Psoas muscle (tissue), 8 donors: ENCODE results near the gene PAPPA. TPM values are rescaled to one million over a fixed set of nuclear protein-coding genes. Genes with fewer than 3 reads are reported as not detected.

Experiments used
- ATAC-seq, 4 donors: fragments of 200-7000 bp; cut with Tn5 transposase; one replicate each; pipeline ENCODE4 v1.9.1; 2020; ENCODE audit warnings: moderate library complexity in 3 of 4, mild to moderate bottlenecking in 2 of 4
- DNase-seq, 2 donors: peaks; one replicate each; pipeline ENCODE4 v3.0.0-alpha.2; 2020
- H3K27ac ChIP-seq: fragments of 200-600 bp; one replicate; pipeline ENCODE4 v1.8.0; 2022
- H3K27me3 ChIP-seq, 3 donors: fragments of 200-600 bp in 1 of 3; one replicate each; pipeline versions ENCODE4 v1.6.1 to v1.8.0; 2013 to 2022; ENCODE audit warnings: low read length in 2 of 3, mild to moderate bottlenecking in 2 of 3, moderate library complexity in 1 of 3; ENCODE audit not compliant: insufficient read depth in 3 of 3
- H3K36me3 ChIP-seq, 2 donors: fragments of 200-600 bp in 1 of 2; one replicate each; pipeline versions ENCODE4 v1.6.1 to v1.8.0; 2013 to 2022; ENCODE audit warnings: low read depth in 1 of 2, mild to moderate bottlenecking in 1 of 2, moderate library complexity in 1 of 2; ENCODE audit not compliant: insufficient read depth in 1 of 2
- H3K4me1 ChIP-seq: fragments of 200-600 bp; one replicate; pipeline ENCODE4 v1.8.0; 2022
- H3K4me3 ChIP-seq: fragments of 200-600 bp; one replicate; pipeline ENCODE4 v1.8.0; 2022; ENCODE audit warnings: mild to moderate bottlenecking
- H3K9me3 ChIP-seq: fragments of 200-600 bp; one replicate; pipeline ENCODE4 v1.8.0; 2022
- WGBS, 3 donors: extraction: QIAGEN DNeasy Blood & Tissue Kit; methylation state at CpG; one replicate each; pipeline versions ENCODE4 v1.1.6 to v1.1.7; 2013; 5-methylcytosine and 5-hydroxymethylcytosine counted together
- intact Hi-C, 2 donors: fragments of 100-400 bp; cut with DNase I; formaldehyde crosslinking; loops; one replicate each; pipeline versions ENCODE4 v1.11.0 to v1.14.2; 2022
- polyA plus RNA-seq, 3 donors: library from polyadenylated mRNA; stranded (reverse); fragments of 200-250 nt; gene quantifications; one replicate each; pipeline ENCODE4 v1.2.3, GENCODE V29; 2013
- total RNA-seq, 4 donors: library from RNA; stranded (reverse); fragmentation: NEBNext Ultra II Directional in 2 of 4; extraction: Animal tissue kit (Norgen Biotek cat#: 25700) in 2 of 4; gene quantifications; one replicate each; pipeline versions ENCODE4 v1.2.1 to v1.2.4, GENCODE V29; 2021 to 2023
- TF ChIP-seq, protein P1 (sequence below): fragments of 200-600 bp; IDR thresholded peaks from one replicate; pipeline ENCODE4 v1.8.0; 2022; ENCODE audit warnings: antibody characterized with exemption
- donor health status: healthy with polysubstance abuse.
- donor health status: DM: no; HTN: no; CAD: no; lungs with moderate emphysema.
- donor health status: Bipolar disorder and iron deficiency.
- donor health status: healthy.
- donor health status: DM: yes; HTN: yes; CAD: no.
- donor health status: DM: no; HTN: no; CAD: no.
- donor health status: DM: no; HTN: no; CAD: no.
- donor health status: DM: yes; HTN: yes; CAD: no.

PAPPA gene
- total and polyA plus RNA-seq, 7 donors: 0.07 to 0.88 (median 0.61) TPM

DNA sequence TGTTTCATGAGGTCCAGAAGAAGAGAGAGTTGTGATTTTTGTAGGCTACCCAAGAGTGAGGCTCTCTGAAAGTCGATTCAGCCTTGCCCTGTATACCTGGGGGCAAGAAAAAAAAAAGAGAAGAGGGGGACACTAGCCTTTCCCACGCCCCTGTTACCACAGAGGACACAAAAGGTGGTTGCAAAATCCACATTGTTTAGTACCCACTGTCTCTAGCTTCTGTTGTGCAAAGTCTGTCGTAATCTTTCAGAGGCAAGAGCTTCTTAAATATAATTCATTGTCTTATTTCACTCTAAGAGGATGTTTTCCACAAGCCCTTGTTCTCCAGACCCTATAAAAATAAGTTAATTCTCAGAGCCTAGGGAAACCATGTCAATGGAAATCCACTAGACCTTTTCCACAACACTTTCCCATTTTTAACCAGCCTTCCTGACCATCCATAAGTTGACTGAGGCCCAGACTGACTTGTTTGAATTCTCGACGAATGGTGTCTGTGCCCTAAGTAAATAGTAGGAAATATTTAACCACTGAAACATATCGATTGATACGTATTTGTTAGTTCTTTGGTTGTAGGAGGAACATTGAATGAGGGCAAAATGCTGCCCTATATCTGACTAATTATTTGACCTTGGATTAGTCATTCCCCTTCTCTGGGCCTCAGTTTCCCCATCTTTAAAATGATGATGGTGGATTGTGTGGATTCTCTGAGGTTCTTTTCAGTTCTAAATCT, 182.7 kb downstream of the PAPPA start:
- Histone ChIP-seq H3K27me3 (no peaks in the 10 kb centered on the region), H3K9me3 (no peaks in the 10 kb centered on the region), H3K4me1 (no peaks in the 10 kb centered on the region), H3K27ac (no peak overlapping the region), H3K36me3 (no peaks in the 10 kb centered on the region), H3K4me3 (no peak overlapping the region)
- WGBS, 3 donors: 83 to 87% (median 84%) methylated on average over 7 of the region's 7 CpGs
- TF ChIP-seq, protein P1, sequence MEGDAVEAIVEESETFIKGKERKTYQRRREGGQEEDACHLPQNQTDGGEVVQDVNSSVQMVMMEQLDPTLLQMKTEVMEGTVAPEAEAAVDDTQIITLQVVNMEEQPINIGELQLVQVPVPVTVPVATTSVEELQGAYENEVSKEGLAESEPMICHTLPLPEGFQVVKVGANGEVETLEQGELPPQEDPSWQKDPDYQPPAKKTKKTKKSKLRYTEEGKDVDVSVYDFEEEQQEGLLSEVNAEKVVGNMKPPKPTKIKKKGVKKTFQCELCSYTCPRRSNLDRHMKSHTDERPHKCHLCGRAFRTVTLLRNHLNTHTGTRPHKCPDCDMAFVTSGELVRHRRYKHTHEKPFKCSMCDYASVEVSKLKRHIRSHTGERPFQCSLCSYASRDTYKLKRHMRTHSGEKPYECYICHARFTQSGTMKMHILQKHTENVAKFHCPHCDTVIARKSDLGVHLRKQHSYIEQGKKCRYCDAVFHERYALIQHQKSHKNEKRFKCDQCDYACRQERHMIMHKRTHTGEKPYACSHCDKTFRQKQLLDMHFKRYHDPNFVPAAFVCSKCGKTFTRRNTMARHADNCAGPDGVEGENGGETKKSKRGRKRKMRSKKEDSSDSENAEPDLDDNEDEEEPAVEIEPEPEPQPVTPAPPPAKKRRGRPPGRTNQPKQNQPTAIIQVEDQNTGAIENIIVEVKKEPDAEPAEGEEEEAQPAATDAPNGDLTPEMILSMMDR: no peak
- ATAC-seq (no peak), DNase-seq (no peak)
- intact Hi-C loops: no loop called here

DNA sequence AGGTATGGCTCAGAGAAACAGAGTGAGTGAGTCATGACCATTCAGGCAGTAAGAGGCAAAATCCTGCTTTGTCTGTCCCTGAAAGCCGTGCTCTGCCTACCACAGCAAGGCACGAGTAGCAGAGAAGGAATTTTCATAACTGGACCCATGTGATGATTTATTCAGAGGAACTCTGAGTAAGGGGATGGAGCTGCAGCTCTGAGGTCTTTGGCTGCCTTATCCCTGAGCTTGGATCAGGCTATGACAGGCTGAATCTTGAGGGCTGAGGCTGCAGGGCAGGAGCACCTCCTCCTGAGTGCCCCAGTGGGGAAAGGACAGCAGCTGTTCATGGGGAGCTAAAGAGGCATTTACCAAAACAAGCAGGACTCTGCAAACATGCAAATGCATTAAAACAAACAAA, 183.4 kb downstream of the PAPPA start:
- 14 to 42% (median 38%) methylated on average over 2 of the region's 2 CpGs for WGBS, 3 donors
- Histone ChIP-seq H3K27ac (no peak overlapping the region), H3K4me1 (no peaks in the 10 kb centered on the region), H3K36me3 (no peaks in the 10 kb centered on the region), H3K9me3 (no peaks in the 10 kb centered on the region), H3K4me3 (no peak overlapping the region), H3K27me3 (no peaks in the 10 kb centered on the region)
- DNase-seq: no peak
- intact Hi-C loops: no loop called here
- TF ChIP-seq, protein P1: no peak
- no peak for ATAC-seq

DNA sequence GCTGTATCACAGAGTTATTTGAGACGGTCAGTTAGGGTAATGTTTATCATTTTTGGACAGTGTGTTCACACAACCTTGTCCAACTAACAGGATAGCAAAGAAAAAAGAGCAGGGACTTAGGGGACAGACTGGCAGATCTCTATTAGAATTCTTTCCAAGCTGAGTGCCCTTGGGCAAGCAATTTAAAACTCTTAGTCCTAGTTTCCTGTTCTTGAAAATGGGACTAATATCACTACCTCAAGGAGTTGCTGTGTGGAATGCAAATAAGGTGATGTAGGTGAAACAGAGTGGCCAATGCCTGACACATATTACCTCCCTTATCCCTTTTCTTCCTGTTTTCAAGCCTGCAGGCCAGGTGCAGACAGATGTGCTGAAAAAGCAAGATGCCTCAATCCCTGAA, 186.7 kb downstream of the PAPPA start:
- Histone ChIP-seq H3K36me3 (no peaks in the 10 kb centered on the region), H3K27ac (no peak overlapping the region), H3K4me1 (no peaks in the 10 kb centered on the region), H3K9me3 (no peaks in the 10 kb centered on the region), H3K4me3 (no peak overlapping the region), H3K27me3 (no peaks in the 10 kb centered on the region)
- ATAC-seq (no peak), DNase-seq (no peak)
- 36 to 57% (median 45%) methylated on average over 1 of the region's 1 CpG for WGBS, 3 donors
- TF ChIP-seq, protein P1: no peak
- intact Hi-C loops: no loop called here

DNA sequence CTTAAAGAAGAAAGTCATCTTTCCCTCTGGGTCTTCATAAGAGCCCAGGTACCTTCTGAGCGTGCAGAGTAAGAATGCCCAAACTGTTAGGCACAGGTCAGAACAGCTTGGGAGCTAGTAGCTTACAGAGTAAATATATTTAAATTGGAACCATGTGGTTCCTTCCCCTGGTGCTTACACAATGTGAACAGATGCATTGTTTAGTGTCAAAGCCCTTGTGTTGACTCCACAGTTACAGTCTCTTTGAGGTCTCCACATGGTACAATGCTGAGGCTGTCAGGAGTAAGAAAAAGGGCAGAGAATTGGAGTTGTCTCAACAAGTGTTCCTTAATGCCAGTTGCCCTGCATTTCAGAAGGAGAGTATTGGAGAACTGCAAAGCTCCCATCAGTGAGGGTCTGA, 188.5 kb downstream of the PAPPA start:
- no peaks in the 10 kb centered on the region for H3K9me3 ChIP-seq
- ATAC-seq (no peak), DNase-seq (no peak)
- H3K4me1 ChIP-seq: no peaks in the 10 kb centered on the region
- no peaks in the 10 kb centered on the region for H3K27me3 ChIP-seq
- TF ChIP-seq, protein P1: no peak
- WGBS, 3 donors: 82 to 89% (median 85%) methylated on average over 1 of the region's 1 CpG
- H3K27ac ChIP-seq: no peak overlapping the region
- H3K4me3 ChIP-seq: no peak overlapping the region
- intact Hi-C loops: no loop called here
- no peaks in the 10 kb centered on the region for H3K36me3 ChIP-seq

DNA sequence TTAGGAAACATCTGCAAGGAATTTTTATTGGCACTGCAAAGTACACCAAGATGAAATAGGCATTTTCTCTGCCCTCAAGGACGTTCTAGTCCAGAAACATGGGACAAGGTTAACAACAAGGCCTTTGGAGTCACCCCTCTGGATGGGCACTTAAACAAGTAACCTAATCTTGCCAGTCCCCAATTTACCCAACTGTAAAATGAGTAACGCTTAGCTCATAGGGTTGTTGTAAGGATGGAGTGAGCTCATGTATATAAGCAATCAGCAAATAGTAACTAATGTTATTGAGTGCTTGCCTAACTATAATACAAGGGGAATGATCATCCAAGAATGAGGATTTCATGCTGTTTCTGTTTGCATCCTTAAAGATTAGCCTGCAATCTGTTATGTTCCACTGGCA, 189.3 kb downstream of the PAPPA start:
- H3K4me3 ChIP-seq: no peak overlapping the region
- intact Hi-C loops: no loop called here
- no peaks in the 10 kb centered on the region for H3K27me3 ChIP-seq
- no peak for ATAC-seq
- H3K36me3 ChIP-seq: no peaks in the 10 kb centered on the region
- H3K27ac ChIP-seq: no peak overlapping the region
- 51 to 66% (median 58%) methylated on average over 2 of the region's 2 CpGs for WGBS, 3 donors
- no peaks in the 10 kb centered on the region for H3K4me1 ChIP-seq
- no peak for DNase-seq
- H3K9me3 ChIP-seq: no peaks in the 10 kb centered on the region
- TF ChIP-seq, protein P1: no peak
